ENCODE data around the gene APH1B. TPM values are rescaled to one million over a fixed set of nuclear protein-coding genes. Genes with fewer than 3 reads are reported as not detected.

APH1B gene
- total and polyA plus RNA-seq, 9 donors = 8.5 to 13.6 (median 10.9) TPM

- H3K36me3 ChIP-seq (ENCODE audit: control insufficient read depth, insufficient read depth, low read length) = no peaks in the 10 kb centered on the region
- H3K4me1 ChIP-seq (ENCODE audit: control insufficient read depth, insufficient read depth, low read length) = peaks cover 6% of the 10 kb centered on the region
- no peak overlapping the region for H3K27ac ChIP-seq (ENCODE audit: low read length)
- no peak for DNase-seq
- H3K9me3 ChIP-seq (replicated peaks; ENCODE audit: control insufficient read depth, low read depth, low read length) = peaks cover 4% of the 10 kb centered on the region
- 57% methylated on average over 2 of the region's 4 CpGs for WGBS (ENCODE audit: insufficient coverage)
- H3K27me3 ChIP-seq (ENCODE audit: control insufficient read depth, insufficient read depth, low read length) = no peaks in the 10 kb centered on the region
- H3K4me3 ChIP-seq (ENCODE audit: low read length) = no peak overlapping the region
Measured at GRCh38 chr15:63357061-63357460, 79.7 kb downstream of the APH1B start.

GRCh38 chr15:63357731-63358130, 80.3 kb downstream of the APH1B start:
- no CpG with 5 or more reads among the region's 3 CpGs for WGBS (ENCODE audit: insufficient coverage)

DNA sequence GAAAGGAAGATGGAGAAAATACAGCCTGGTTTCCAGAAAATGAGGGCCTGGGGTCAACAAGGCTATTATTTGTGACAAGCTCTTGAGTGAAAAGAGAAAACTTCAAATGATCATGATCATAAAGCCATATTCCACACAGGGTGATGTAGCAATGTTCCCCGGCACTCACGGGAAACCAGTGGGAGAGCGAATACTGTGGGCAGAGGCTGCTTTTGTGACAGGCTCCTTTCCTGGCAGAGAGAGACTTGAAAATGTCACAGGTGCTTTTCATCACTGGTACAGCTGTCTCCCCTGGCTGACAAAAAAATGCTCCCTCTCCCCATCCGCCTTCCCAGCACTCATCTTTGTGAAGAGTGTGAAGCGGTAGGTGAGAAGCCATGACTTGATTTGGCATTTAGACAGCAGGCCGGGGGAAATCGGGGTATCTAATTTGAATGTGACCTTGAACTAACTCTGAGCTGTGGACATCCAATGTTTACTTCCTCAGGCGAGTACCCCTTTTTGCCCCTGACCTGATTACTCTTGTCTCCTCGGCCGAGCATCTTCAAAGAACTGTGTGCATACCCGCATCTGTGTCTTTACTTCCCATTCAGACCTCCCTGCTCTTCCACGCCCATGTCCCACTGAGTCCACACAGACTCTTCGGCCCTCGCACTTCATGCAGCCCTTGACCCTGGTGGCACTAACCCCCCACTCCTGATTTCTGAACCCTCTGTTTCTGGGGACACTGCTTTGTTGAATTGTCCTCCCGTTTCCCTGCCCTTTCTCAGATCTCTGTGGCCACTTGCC, 81.0 kb downstream of the APH1B start:
- H3K27me3 ChIP-seq (ENCODE audit: control insufficient read depth, insufficient read depth, low read length) = no peaks in the 10 kb centered on the region
- peaks cover 4% of the 10 kb centered on the region for H3K9me3 ChIP-seq (replicated peaks; ENCODE audit: control insufficient read depth, low read depth, low read length)
- DNase-seq = no peak
- no peak overlapping the region for H3K27ac ChIP-seq (ENCODE audit: low read length)
- H3K36me3 ChIP-seq (ENCODE audit: control insufficient read depth, insufficient read depth, low read length) = no peaks in the 10 kb centered on the region
- no peak overlapping the region for H3K4me3 ChIP-seq (ENCODE audit: low read length)
- H3K4me1 ChIP-seq (ENCODE audit: control insufficient read depth, insufficient read depth, low read length) = peaks cover 16% of the 10 kb centered on the region
- WGBS (ENCODE audit: insufficient coverage) = 74% methylated on average over 10 of the region's 15 CpGs

More at GRCh38 chr15:63357731-63358130, 80.3 kb downstream of the APH1B start:
- Histone ChIP-seq H3K9me3 (replicated peaks; ENCODE audit: control insufficient read depth, low read depth, low read length) (peaks cover 4% of the 10 kb centered on the region), H3K4me1 (ENCODE audit: control insufficient read depth, insufficient read depth, low read length) (peaks cover 10% of the 10 kb centered on the region), H3K36me3 (ENCODE audit: control insufficient read depth, insufficient read depth, low read length) (no peaks in the 10 kb centered on the region), H3K27me3 (ENCODE audit: control insufficient read depth, insufficient read depth, low read length) (no peaks in the 10 kb centered on the region), H3K4me3 (ENCODE audit: low read length) (no peak overlapping the region), H3K27ac (ENCODE audit: low read length) (no peak overlapping the region)
- no peak for DNase-seq

Other genes with a start within 250 kb of the APH1B start
- gene TPM1, start 234.9 kb upstream of the APH1B start, total RNA-seq = 4,342 TPM
- gene TPM1, start 234.9 kb upstream of the APH1B start, polyA plus RNA-seq (ENCODE audit: insufficient read depth in 1 of 8, insufficient read length in 8 of 8, low replicate concordance in 1 of 8) = 1,000 to 10,000 TPM; 1,893 to 5,870 (median 4,320) TPM
- gene LACTB, start 155.7 kb upstream of the APH1B start, total RNA-seq = 13.4 TPM
- 10 to 100 TPM; 14.3 to 15.5 (median 14.8) TPM for gene LACTB, start 155.7 kb upstream of the APH1B start, polyA plus RNA-seq (ENCODE audit: insufficient read depth in 1 of 8, insufficient read length in 8 of 8, low replicate concordance in 1 of 8)
- gene RPS27L, start 120.1 kb upstream of the APH1B start, total RNA-seq = 72.8 TPM
- gene RPS27L, start 120.1 kb upstream of the APH1B start, polyA plus RNA-seq (ENCODE audit: insufficient read depth in 1 of 8, insufficient read length in 8 of 8, low replicate concordance in 1 of 8) = 10 to 100 TPM; 55.1 to 73.3 (median 61.4) TPM
- 21.1 TPM for gene RAB8B, start 88.0 kb upstream of the APH1B start, total RNA-seq
- 10 to 100 TPM; 13.2 to 24.7 (median 18.2) TPM for gene RAB8B, start 88.0 kb upstream of the APH1B start, polyA plus RNA-seq (ENCODE audit: insufficient read depth in 1 of 8, insufficient read length in 8 of 8, low replicate concordance in 1 of 8)
- gene CA12, start 104.2 kb downstream of the APH1B start, total RNA-seq = 2.2 TPM
- 1 to 10 TPM in 6 of 8 donors, under 1 TPM in 2; 0.46 to 2.9 (median 1.3) TPM for gene CA12, start 104.2 kb downstream of the APH1B start, polyA plus RNA-seq (ENCODE audit: insufficient read depth in 1 of 8, insufficient read length in 8 of 8, low replicate concordance in 1 of 8)
- gene USP3, start 227.0 kb downstream of the APH1B start, total RNA-seq = 34.5 TPM
- gene USP3, start 227.0 kb downstream of the APH1B start, polyA plus RNA-seq (ENCODE audit: insufficient read depth in 1 of 8, insufficient read length in 8 of 8, low replicate concordance in 1 of 8) = 10 to 100 TPM; 15.0 to 25.0 (median 21.5) TPM